ENCODE measurements around the gene GHDC. TPM values are rescaled to one million over a fixed set of nuclear protein-coding genes. Genes with fewer than 3 reads are reported as not detected.

Gene GHDC
- total and polyA plus RNA-seq, 2 of the 8 experiments (the other 6 are each of a cell fraction or from before 2014, with no cell fraction given), result 7.4 to 8.1 TPM

GRCh38 chr17:42183741-42184711 lies 10.3 kb downstream of the GHDC start (continued):
- 0 out of 2 replicates have a peak, but pooled peaks have one; percentile 18 for TF ChIP-seq ATF2 (IDR thresholded peaks at IDR 0.05; ENCODE audit: low read length)
- TF ChIP-seq ZNF274 (IDR thresholded peaks at IDR 0.05; ENCODE audit: borderline replicate concordance, extremely low read depth, low read length), result no peak
- TF ChIP-seq SP2 (IDR thresholded peaks at IDR 0.05; ENCODE audit: low read length), result no peak
